Esophagus muscularis mucosa (tissue), 3 donors: ENCODE measurements around the gene GSG1L.

ENCODE experiments used
- CTCF ChIP-seq, 3 experiments: fragments of 200-600 bp in 2 of 3; fragments of 450-650 bp in 1 of 3; sonication (generic) in 2 of 3; IDR thresholded peaks; one replicate each; pipeline ENCODE4 v1.5.1; 2017 to 2019; ENCODE audit warnings: antibody characterized with exemption in 3 of 3, mild to moderate bottlenecking in 2 of 3, moderate library complexity in 1 of 3
- POLR2A ChIP-seq: fragments of 450-650 bp; IDR thresholded peaks from one replicate; pipeline ENCODE4 v1.6.1; 2017; ENCODE audit warnings: antibody characterized with exemption, moderate library complexity, mild to moderate bottlenecking, low read depth

GRCh38 chr16:28013878-28014277 lies 49.6 kb downstream of the GSG1L start:
- TF ChIP-seq CTCF (IDR thresholded peaks at IDR 0.05), result no peak
- TF ChIP-seq POLR2A, result no peak
